Keratinocyte (primary cell): ENCODE results near the gene GALNS. TPM values are rescaled to one million over a fixed set of nuclear protein-coding genes. Genes with fewer than 3 reads are reported as not detected.
A peak's percentile ranks its signal among the peaks of the same experiment; 100 is the strongest.

Experiments
- DNase-seq: peaks from one replicate; pipeline ENCODE4 v3.0.0-alpha.2; 2011; ENCODE audit warnings: low read depth, missing footprints, low spot score
- FAIRE-seq: peaks from 2 replicates; lab custom pipeline; 2011; peaks lifted over from hg19 to GRCh38; lab: Jason Lieb, UNC
- H2AFZ ChIP-seq: 2 replicates; pipeline ENCODE4 v1.6.0; 2012; ENCODE audit warnings: low read length, control low read depth, inconsistent platforms; ENCODE audit not compliant: control insufficient read depth
- H3K27ac ChIP-seq: 2 replicates; pipeline ENCODE4 v1.5.1; 2011; ENCODE audit warnings: low read length; ENCODE audit not compliant: control insufficient read depth, insufficient read depth
- H3K27me3 ChIP-seq: 3 replicates; pipeline ENCODE4 v1.6.0; 2011; ENCODE audit warnings: low read length; ENCODE audit not compliant: control insufficient read depth, insufficient read depth; ENCODE audit errors: extremely low read depth
- H3K36me3 ChIP-seq, 2 experiments: 2 replicates in 1 of 2; 3 replicates in 1 of 2; pipeline ENCODE4 v1.5.1; 2011; ENCODE audit warnings: low read length in 2 of 2, mild to moderate bottlenecking in 1 of 2; ENCODE audit not compliant: control insufficient read depth in 2 of 2, insufficient read depth in 2 of 2; ENCODE audit errors: extremely low read depth in 1 of 2
- H3K4me1 ChIP-seq: 3 replicates; pipeline ENCODE4 v1.5.1; 2011; ENCODE audit warnings: low read length; ENCODE audit not compliant: control insufficient read depth, insufficient read depth; ENCODE audit errors: extremely low read depth
- H3K4me2 ChIP-seq: 3 replicates; pipeline ENCODE4 v1.6.0; 2011; ENCODE audit warnings: low read depth, low read length; ENCODE audit not compliant: control insufficient read depth, insufficient read depth; ENCODE audit errors: extremely low read depth
- H3K4me3 ChIP-seq, 3 experiments: fragments of 200-600 bp in 1 of 3; sonication (generic) in 1 of 3; 2 replicates in 2 of 3; 3 replicates in 1 of 3; pipeline ENCODE4 v1.5.1; 2011 to 2016; ENCODE audit warnings: low read length in 3 of 3, mild to moderate bottlenecking in 3 of 3, control low read depth in 2 of 3, inconsistent platforms in 1 of 3, low read depth in 1 of 3, mixed read lengths in 1 of 3, mixed run types in 1 of 3, moderate library complexity in 1 of 3; ENCODE audit not compliant: control insufficient read depth in 2 of 3, insufficient read depth in 2 of 3; ENCODE audit errors: extremely low read depth in 1 of 3
- H3K79me2 ChIP-seq: 2 replicates; pipeline ENCODE4 v1.6.0; 2012; ENCODE audit warnings: low read length; ENCODE audit not compliant: control insufficient read depth, insufficient read depth
- H3K9ac ChIP-seq: 3 replicates; pipeline ENCODE4 v1.6.0; 2011; ENCODE audit warnings: low read length; ENCODE audit not compliant: control insufficient read depth, insufficient read depth; ENCODE audit errors: extremely low read depth
- H3K9me1 ChIP-seq: 3 replicates; pipeline ENCODE4 v1.6.0; 2011; ENCODE audit warnings: low read length; ENCODE audit not compliant: control insufficient read depth, insufficient read depth; ENCODE audit errors: extremely low read depth
- H3K9me3 ChIP-seq: 2 replicates; pipeline ENCODE4 v1.5.1; 2012; ENCODE audit warnings: low read depth, low read length; ENCODE audit not compliant: control insufficient read depth
- H4K20me1 ChIP-seq: 3 replicates; pipeline ENCODE4 v1.6.0; 2011; ENCODE audit warnings: low read length; ENCODE audit not compliant: control insufficient read depth, insufficient read depth; ENCODE audit errors: extremely low read depth
- CTCF ChIP-seq, 3 experiments: IDR thresholded peaks in 1 of 3; conservative IDR thresholded peaks in 1 of 3; optimal IDR thresholded peaks in 1 of 3; 2 replicates in 2 of 3; 3 replicates in 1 of 3; pipeline versions ENCODE3 to v1.5.1; 2011; ENCODE audit warnings: low read length in 3 of 3, mild to moderate bottlenecking in 3 of 3, moderate library complexity in 2 of 3, control low read depth in 1 of 3, inconsistent platforms in 1 of 3; ENCODE audit not compliant: insufficient read depth in 2 of 3; ENCODE audit errors: extremely low read depth in 1 of 3
- EZH2 ChIP-seq: IDR thresholded peaks from one replicate; pipeline ENCODE4 v1.6.1; 2012; ENCODE audit warnings: inconsistent platforms, mild to moderate bottlenecking, low read length, moderate library complexity
- dilution Hi-C: fragments of 300-500 bp; cut with MboI; formaldehyde crosslinking; loops from one replicate; pipeline ENCODE4 v1.7.0; 2020; ENCODE audit warnings: low sequenced_read_pairs; ENCODE audit not compliant: extremely low pct_ligation_motif_present
- polyA plus RNA-seq, 5 experiments: library from polyadenylated mRNA; depleted of rRNA in 3 of 5; stranded (reverse) in 3 of 5; stranded (forward) in 1 of 5; unstranded in 1 of 5; fragments of >200 nt; gene quantifications; 1 replicate in 1 of 5; 2 replicates in 3 of 5; 3 replicates in 1 of 5; pipeline versions ENCODE4 v1.2.1 to v1.2.3, GENCODE V29; 2011 to 2012; ENCODE audit warnings: missing spikeins in 2 of 5, low read depth in 1 of 5, low replicate concordance in 1 of 5

The GALNS gene
- polyA plus RNA-seq, 1 donor (not counting 4 experiments of a cell fraction or from before 2014, with no cell fraction given): 8.3 TPM

- TF ChIP-seq EZH2: no peak
- TF ChIP-seq CTCF (optimal IDR thresholded peaks at IDR 0.05 in 1 of 3, IDR thresholded peaks at IDR 0.05 in 1 of 3, conservative IDR thresholded peaks at IDR 0.05 in 1 of 3; ENCODE audit: extremely low read depth in 1 of 3, insufficient read depth in 2 of 3, low read length in 3 of 3): no peak
- Histone ChIP-seq H3K27ac (peak overlapping the region; percentile 93), H3K9me3 (no peaks in the 10 kb centered on the region), H3K9ac (peak overlapping the region; percentile 95), H3K27me3 (no peaks in the 10 kb centered on the region), H3K36me3 (peaks cover 6 to 8% of the 10 kb centered on the region in 2 experiments), H3K4me3 (peak overlapping the region; percentile 75 to 93 (median 78)), H3K4me1 (peaks cover 35% of the 10 kb centered on the region), H2AFZ (no peak overlapping the region), H3K79me2 (peaks cover 62% of the 10 kb centered on the region), H4K20me1 (peaks cover 33% of the 10 kb centered on the region), H3K4me2 (peak overlapping the region; percentile 100), H3K9me1 (no peaks in the 10 kb centered on the region)
- no peak for FAIRE-seq
- dilution Hi-C loops: no loop called here
- no peak for DNase-seq
These were observed 73.2 kb downstream of the GALNS start for GRCh38 chr16:88783391-88784073.

GRCh38 chr16:88782454-88783390, 74.0 kb downstream of the GALNS start:
- peak; percentile 60 for DNase-seq
- H3K9me1 ChIP-seq: no peaks in the 10 kb centered on the region
- FAIRE-seq: peak; percentile 87
- TF ChIP-seq EZH2 (no peak), CTCF (optimal IDR thresholded peaks at IDR 0.05 in 1 of 3, IDR thresholded peaks at IDR 0.05 in 1 of 3, conservative IDR thresholded peaks at IDR 0.05 in 1 of 3; ENCODE audit: extremely low read depth in 1 of 3, insufficient read depth in 2 of 3, low read length in 3 of 3) (no peak)
- no peaks in the 10 kb centered on the region for H3K27me3 ChIP-seq
- peaks cover 41% of the 10 kb centered on the region for H4K20me1 ChIP-seq
- peaks cover 35% of the 10 kb centered on the region for H3K4me1 ChIP-seq
- peak overlapping the region; percentile 100 for H3K4me2 ChIP-seq
- dilution Hi-C loops: no loop called here
- no peak overlapping the region for H2AFZ ChIP-seq
- H3K36me3 ChIP-seq: peaks cover 7 to 11% of the 10 kb centered on the region in 2 experiments
- peak overlapping the region; percentile 75 to 93 (median 78) for H3K4me3 ChIP-seq
- H3K9me3 ChIP-seq: no peaks in the 10 kb centered on the region
- peaks cover 70% of the 10 kb centered on the region for H3K79me2 ChIP-seq
- peak overlapping the region; percentile 95 for H3K9ac ChIP-seq
- peak overlapping the region; percentile 93 for H3K27ac ChIP-seq
